CD4-positive, alpha-beta T cell treated with Interleukin-12 subunit alpha and Interleukin-12 subunit beta, for 1 hour (primary cell): ENCODE data around the gene ISX.

Source experiments
- DNase-seq: peaks from one replicate; pipeline ENCODE4 v3.0.0-alpha.2; 2020

ISX gene

DNA sequence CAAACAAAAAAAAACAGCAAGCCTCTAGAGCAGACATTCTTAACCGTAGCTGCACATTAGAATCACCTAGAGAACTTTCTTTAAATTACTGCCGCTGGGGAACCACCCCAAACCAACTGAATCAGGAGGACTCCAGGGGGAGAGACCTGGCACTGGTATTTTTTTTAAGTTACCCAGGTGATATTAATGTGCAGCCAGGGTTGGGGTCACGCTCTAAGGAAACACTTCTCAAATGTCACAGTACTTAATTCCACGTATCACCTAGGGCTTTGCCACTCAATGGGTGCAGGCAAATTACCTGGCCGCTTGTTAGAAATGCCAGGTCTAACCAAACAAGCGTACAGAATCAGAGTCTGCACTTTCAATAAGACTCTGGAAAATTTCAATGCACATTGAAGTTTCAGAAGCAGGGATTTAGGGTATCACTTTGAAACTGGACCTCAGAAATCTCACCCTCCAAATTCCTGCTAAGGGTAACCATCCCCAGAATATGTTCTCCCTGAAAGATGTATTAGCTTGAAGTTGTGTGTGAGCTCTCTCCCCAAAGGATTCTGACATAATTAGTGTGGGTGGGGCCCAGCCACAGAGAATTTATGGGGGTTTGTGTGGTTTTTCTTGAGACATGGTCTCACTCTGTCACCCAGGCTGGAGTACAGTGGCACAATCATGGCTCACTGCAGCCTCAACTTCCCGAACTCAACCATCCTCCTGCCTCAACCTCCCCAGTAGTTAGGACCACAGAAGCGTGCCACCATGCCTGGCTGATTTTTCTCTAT is 12.7 kb upstream of the ISX start:
- DNase-seq, result no peak

DNA sequence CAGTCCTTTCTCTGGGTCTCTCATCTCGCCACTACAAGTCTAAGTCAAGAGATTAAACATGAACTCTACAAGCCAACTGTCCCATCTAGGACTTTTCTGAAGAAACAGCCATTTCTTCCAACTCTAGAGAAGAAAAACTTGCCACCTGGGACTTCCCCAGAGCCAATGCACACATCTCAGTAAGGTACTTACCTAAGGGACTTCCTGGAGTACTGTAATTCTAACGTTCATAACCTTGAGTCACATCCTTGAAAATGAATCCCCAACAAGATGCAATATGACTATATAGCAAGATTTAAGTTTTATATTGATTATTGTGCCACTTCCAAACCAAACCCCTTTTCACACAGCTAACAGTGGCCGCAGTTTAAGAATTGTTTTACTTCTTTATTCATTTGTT is 11.9 kb upstream of the ISX start:
- DNase-seq, result no peak

DNA sequence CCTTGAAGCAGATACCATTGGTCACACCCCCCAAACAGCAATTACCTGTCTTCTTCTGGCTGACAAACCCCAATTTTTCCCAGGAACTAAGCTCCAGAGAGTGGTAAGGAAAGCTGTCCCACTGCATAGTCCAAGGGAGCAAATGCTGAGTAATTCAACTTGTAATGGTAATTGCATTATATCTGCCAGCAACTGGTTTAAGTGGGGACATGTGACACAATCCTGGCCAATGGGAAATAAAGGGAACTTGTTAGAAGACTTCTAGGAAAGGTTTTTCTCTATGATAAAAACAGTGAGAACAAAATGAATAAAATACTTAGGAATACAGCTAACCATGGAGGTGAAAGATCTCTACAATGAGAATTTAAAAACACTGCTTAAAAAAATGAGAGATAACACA is 9.5 kb upstream of the ISX start:
- DNase-seq, result no peak

DNA sequence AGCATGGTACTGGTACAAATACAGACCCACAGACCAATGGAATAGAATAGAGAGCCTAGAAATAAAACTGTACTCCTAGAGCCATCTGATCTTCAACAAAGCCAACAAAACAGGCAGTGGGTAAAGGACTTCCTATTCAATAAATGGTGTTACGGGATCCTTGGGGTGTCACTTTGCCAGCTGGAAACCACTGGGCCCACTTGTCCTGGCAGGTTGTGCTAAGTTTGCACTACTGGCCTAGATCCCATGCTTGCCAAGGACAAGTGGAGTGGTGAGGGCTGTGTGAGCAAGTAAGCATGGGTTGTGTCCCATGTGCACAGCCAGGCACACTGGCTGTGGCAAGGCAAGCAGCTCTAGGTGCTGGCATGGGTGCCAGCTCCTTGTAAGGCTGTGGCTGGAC is 8.8 kb upstream of the ISX start:
- no peak for DNase-seq

DNA sequence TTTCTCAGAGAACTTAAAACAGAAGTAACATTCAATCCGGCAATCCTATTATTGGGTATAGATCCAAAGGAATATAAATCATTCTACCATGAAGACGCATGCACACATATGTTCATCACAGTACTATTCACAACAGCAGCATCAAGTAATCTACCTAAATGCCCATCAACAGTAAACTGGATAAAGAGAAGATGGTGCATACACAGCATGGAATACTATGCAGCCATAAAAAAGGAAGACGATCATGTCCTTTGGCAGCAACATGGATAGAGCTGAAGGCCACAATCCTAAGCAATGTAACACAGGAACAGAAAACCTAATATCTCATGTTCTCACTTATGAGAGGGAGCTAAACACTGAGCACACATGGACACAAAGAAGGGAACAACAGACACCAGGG is 6.3 kb upstream of the ISX start:
- DNase-seq, result no peak

DNA sequence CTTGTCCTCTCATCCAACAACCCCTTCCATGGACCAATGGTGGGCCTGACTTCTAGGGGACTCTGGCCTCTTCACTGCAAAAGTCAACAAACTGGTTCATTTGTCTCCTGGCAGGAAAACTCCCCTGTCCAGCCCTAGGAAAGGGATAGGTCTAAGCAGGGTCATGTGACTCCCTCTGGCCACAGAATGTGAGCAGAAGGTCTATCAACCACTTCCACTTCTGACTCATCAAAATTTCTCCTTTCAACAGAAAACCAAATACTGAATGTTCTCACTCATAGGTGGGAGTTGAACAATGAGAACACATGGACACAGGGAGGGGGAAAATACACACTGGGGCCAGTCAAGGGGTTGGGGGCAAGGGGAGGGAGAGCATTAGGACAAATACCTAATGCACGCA is 1.3 kb upstream of the ISX start:
- no peak for DNase-seq

DNA sequence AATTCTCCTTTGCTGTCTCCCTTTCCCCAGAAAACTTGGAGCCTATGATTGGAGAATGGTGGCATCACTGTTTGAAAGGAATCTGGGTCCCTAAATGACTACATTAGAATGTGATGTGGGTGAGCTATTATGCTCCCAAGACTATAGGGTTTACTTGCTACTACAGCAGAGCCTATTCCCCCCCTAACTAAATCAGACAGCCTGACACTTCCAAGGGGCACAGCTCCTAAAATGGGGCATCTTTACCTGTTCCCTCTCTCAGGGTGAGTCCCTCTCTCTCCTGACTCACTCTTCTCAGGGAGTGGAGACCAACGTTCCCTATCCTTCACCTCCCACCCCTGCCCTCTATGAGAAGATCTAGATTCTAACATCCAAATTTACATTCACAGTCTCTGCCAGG is 775 bp upstream of the ISX start:
- DNase-seq, result no peak

DNA sequence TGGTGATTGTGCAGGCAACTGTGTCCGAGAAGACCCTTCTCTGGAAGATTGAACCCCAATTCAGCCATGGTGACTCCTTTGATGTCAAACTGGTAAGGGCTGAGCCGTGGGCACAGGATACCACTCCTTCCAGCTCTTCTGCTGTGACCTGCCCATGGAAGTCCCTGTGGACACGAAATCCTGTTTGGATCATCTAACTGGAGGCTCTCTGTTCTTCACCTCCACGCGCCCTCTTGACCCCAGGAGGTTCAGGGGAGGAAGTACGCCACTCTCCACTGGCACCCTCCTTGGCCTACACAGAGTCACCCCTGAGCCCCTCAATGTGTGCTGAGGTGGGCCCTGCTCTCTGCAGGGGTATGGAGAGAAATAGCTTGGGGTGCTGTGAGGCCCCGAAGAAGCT is 810 bp downstream of the ISX start:
- no peak for DNase-seq

DNA sequence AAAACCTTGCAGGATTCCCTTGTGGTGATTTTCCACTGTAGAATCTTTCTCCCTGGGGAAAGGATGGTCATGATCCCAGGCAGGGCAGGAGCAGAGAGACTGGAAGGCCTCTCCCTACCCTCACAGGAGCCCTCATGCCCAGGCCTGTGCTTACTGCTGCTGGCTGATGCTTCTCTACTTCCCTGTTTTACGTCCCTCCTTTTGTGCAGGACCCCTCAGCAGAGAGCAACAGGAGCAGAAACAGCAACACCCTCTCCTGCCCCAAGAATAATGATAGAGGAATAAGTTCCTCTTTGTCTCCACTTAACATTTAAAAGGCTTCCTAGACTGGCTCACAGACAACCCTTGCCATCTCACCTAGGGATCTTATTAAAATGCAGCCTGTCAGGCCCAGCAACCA is 3.6 kb downstream of the ISX start:
- no peak for DNase-seq

DNA sequence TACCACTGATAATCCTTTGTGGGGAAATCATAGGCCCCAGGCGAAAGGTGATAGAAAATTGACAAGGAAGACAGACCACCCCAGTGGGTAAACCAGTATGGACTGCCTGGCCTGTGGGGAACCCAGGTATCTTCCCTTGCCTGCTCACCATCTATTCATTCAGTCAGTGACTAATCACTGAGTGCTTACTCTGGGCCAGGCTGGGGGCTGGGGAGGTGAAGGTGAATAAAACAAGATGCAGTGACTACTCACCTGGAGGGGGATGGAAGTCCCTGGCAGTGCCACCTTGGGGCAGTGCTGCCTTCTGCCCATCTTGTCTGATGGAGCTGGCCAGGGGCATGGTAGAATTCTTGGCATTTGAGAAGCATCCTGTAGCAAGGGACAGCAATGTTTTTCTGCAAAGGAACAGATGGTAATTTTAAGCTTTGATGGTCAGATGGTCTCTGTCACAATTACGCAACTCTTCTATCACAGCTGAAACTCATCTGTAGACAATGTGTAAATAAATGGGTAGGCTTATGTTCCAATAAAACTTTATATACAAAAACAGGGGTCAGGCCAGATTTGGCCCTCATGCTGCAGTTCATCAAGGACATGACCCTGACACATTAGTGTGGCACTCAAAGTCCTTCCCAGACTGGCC is 4.6 kb downstream of the ISX start:
- DNase-seq, result no peak

DNA sequence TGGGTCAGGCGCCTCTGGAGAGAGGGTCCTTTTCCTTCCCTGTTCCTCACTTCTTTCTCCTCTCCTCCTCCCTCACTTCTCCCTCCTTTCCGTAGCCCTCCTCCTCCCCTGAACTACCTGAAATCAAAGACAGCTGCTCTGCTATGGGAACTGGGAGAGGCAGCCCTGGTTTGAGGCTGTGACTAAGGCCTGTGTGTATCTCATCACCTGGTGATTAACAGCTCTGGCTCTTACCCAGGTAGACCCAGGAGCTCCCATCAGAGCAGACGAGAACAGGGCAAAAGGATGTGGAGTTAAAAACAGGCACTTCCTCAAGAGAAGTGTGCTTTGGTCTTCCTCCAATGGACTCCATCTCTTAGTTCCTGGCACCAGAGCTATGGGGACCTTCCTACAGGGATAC is 5.8 kb downstream of the ISX start:
- no peak for DNase-seq

DNA sequence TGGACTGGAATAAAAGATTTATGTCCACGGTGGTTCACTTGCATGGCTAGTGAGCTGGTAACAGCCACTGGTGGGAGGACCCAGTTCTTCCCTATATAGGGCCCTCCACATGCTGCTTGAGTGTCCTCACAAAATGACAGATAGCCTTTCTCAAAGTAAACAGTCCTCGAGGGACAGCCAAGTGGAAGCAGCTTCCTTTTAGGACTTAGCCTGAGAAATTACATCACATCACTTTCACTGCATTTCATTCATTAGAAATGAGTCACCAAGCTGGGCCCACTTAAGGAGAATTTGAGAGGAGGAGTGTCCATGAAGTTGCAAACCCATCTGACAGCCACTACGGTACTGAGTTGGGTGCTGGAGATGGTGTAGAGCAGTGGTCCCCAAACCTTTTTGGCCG is 7.0 kb downstream of the ISX start:
- DNase-seq, result no peak

DNA sequence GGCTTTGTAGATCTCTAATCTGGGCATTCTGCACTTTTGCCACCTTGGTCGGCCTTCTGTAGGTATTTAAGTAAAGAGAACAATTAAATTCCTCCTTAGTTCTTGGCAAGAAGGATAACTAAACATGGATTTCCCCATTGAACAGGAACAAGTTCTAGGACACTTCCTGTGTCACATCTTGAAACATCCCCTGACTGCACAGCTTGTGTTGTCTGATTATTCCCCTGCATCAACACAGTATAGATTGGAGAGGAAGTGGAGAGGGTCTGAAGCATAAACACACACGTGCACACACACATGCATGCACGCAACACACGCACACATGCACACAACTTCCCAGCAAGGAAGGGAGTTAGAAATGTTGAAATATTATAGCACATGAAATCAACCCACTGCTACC is 8.6 kb downstream of the ISX start:
- no peak for DNase-seq

DNA sequence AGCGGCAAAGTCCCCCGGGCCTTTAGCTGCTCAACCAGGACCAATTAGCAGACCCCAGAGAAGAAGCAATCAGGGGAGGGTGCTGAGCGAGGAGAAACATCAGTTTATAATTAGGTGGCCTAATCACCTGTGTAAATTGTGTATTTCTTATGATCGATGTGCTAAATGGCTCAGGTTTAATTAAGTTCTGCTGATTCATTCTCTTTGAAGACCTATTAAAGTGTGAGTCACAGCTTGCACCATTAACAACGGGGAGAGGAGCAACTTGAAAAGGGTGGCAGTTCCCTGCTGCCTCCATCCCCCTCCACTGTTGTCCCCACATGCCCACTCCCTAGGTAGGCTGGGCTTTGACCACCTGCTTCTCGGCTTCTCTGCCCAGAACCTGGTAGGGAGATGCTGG is 10.7 kb downstream of the ISX start:
- no peak for DNase-seq

DNA sequence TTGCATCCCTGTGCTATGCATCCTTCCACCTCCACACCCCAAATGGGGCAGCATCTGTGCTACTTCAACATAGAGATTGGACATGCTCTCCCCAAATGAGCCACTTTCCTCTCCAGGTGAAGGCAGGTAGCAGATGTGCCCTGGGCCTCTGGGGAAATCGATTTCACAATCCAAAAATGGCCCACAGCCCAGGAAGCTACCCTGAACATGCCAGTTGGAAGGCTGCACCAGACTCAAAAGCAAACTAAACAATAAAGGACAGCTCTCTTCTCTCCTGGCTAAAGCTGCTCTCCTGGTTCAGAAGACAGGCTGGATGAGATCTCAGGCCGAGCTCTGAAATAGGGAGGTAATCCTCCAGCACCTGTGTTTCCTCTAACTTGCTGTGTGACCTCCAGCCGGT is 19.7 kb downstream of the ISX start:
- no peak for DNase-seq

DNA sequence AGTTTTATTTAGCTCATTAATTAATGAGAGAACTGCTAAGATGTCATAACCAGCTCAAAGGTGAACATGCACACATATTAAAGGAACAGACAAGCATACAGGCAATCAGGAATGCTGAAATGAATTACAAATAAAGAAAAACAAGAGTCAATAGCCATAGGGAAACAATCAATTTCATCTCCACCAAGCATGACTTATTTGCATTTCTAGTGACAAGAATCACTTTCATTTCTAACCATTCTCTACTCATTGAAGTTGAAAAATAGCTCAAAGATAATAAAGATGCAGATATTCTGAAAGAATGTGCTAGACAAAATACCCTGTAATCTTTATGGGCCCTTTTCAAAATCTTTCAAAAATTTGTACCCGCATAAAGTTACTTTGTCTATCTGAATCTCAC is 23.2 kb downstream of the ISX start:
- DNase-seq, result no peak

DNA sequence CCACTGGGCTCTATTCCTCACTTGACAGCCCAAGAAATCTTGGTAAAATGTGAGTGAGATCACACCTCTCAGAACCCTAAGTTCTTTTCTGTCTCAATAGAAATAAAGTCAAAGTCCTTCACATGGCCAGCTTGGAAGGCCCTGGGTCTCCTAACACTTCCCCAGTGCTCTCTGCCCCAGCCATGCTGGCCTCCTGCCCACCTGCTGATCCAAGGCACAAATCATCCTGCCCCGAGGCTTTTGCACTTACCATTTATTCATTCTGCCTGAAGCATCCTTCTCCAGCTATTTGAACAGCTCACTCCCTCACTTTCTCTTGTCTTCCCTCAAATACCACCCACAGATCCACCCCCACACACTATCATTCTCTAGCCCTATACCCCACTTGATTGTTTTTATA is 26.4 kb downstream of the ISX start:
- no peak for DNase-seq

DNA sequence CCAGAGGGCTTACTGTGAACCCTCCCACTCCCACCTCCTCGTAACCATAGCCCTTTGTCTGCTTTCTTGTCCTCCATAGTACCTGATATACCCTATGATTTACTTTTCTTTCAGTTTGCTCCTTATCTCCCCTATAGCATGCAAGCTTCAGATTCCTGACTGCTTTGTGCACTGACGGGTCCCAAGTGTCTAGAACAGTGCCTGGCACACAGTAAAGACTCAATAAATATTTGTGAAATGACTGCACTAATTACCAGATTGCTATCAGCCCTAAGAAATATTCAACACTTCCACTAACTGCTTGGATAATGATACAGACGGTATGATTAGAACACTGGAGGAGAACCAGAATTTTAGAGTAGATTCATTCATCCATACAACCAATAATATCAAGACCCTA is 33.0 kb downstream of the ISX start:
- no peak for DNase-seq

DNA sequence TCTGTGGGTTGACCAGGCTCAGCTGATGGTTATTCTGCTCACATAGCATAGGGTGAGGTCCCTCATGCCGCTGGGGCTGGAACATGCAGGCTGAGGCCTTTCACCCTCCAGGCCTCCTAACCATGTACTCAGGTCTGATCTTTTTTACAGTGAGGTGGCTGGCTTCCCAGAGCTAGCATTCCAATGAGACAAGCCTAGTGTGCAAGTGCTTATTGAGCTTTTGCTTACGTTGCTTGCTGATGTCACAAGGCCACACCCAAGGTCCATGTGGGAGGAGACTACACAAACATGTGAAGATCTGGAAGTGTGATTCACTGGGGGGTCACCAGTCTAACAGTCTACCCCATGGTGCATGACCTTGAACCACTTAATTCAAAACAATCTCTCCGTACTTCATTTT is 33.9 kb downstream of the ISX start:
- no peak for DNase-seq

DNA sequence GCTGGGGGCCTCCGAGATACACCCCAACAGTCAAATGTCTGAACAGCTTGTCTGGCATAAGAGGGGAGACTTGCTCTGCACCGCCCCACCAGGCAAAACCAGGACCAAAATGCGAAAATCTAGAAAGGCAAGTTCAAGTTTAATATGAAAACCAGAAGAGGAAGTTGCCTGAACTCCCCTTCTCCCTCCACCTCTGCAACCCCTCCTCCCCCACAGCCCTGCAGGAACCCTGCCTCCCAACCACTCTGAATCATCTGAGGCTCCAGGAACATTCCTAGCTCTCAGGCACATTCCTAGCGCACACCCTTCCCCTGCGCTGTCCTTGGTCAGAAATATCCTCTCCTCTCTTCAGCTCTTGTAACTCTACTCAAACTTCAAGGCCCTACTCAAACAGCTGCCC is 36.7 kb downstream of the ISX start:
- DNase-seq, result no peak

DNA sequence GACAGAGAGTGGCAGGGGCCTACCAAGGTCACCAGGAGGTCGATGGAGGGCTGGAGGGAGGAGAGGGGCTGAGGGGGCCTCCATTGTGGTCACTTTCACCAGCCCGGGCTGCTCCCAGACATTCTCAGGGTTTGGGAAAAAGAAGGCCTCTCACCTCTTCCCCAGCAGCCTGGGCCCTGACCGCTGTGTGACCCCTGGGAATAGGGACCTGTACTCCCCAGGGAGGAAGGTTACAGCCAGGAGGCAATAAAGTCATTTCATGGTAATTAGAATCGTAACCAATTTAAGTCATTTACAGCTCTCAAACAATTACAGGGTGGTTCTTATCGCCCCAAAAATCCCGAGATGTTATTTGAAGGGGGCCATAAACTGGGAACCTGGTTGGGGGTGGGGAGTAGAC is 37.8 kb downstream of the ISX start:
- DNase-seq, result no peak

DNA sequence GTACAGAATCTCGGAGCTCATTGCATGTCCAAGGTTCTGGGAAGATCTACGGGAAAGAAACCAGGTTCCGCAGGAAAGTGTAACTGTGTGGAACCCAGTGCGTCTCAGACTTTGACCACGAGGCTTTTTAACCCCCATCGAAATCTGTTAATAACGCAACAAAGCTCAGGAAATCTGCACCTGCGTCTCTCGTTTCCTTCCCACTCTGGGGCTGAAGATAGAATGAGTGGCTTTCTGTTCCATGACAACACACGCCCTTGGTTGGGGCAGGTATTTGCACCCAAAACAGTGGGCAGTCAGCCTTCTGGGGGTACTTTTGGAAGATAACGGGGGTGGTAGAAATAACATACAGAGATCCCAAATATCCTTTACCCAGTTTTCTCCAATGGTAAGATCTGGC is 38.5 kb downstream of the ISX start:
- DNase-seq, result no peak

DNA sequence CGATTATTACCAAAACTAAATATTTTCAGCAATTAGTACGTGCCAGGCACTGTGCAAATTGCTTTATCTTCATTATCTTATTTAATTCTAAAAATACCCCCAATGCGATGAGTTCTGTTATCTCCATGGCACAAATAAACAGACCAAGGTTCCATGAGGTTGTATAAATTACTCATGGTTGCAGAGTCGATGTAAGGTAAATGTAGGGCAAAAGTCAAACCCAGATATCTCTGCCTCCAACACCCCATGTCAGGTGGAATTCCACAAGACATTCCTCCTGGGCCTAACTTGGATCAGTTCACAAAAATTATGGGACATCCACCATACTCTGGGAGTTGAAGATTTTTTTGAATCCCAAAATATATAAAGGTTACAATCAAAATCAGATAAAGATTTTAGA is 43.7 kb downstream of the ISX start:
- no peak for DNase-seq

DNA sequence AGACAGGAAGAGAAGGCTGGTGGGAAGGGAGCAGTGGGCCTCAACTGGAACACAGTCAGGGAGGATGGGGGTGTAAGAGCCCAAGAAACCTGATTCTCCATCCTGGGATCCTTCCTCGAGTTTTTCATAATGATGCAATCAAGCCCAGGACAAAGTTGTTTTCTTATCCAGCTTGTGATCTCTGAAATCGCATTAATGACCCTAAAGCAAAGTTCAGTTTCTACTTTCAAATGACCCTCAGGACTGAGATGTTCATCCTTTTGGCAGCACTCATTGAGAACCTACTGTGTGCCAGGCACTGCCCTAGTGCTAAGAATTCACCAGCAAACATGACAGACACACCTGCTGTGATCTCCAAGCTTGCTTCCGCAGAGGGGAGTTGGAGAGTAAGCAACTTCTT is 45.3 kb downstream of the ISX start:
- no peak for DNase-seq

DNA sequence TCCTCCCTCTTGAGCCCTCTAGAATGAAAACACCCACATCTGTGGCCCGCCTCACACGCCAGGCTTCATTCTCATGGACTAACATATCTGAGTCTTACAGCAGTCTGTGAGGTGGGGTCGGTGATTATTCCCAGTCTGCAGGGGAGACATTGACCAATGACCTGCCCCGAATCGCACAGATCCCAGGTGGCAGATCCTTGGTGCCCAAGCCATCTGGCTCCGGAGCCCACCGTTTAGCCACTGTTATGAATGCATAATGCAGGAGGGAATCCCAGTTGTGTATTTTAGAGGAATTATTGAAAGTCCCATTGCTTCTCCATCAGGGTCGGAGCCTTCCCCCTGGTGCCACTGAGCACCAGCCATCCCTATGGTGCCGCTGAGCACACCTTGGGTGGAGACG is 47.4 kb downstream of the ISX start:
- DNase-seq, result no peak
